ENCODE results near the gene CUX1. TPM values are rescaled to one million over a fixed set of nuclear protein-coding genes. Genes with fewer than 3 reads are reported as not detected.

Gene CUX1
- total RNA-seq, 1 experiment from 2014 or later: 39.6 TPM

DNA sequence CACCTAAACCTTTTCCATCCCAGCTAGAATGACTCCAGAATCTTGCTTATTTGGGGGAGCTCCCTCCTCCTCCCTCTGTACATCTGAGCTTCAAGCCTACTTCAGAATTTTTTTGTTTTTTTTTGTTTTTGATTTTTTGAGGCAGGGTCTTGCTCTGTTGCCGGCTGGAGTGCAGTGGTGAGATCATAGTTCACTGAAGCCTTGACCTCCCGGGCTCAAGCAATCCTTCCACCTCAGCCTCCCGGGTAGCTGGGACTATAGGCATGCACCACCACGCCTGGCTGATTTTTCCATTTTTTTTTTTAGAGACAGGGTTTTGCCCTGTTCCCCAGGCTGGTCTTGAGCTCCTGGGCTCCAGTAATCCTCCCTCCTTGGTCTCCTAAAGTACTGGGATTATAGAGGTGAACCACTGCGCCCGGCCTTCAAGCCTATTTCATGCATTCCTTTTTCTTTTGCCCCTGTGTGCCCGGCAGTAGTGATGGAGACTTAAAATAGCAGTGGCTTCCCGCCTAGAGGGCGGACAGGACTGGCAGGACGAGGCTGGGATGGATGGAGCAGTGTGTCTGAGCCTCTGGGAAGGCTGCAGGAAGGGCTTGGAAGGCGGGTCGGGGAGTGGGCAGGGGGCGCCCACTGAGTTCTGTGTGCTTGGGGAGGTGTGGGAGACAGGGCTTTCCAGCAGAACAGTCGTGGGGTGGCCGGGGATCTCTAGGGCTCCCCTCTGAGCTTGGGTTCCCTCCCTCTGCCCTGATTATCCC, 8.8 kb downstream of the CUX1 start:
- Histone ChIP-seq H3K4me3 (ENCODE audit: low read length) (no peak overlapping the region), H3K27ac (ENCODE audit: low read length) (no peak overlapping the region), H3K4me1 (ENCODE audit: insufficient read depth, low read length) (no peaks in the 10 kb centered on the region), H3K9ac (ENCODE audit: low read length) (no peak overlapping the region), H3K79me2 (ENCODE audit: low read length) (peaks cover 100% of the 10 kb centered on the region), H3K4me2 (ENCODE audit: low read length) (no peak overlapping the region), H3F3A (ENCODE audit: low read length, unreplicated experiment) (no peaks in the 10 kb centered on the region), H4K20me1 (ENCODE audit: low read length) (0 out of 2 replicates have a peak, but pooled peaks cover 5% of the 10 kb centered on the region), H2AFZ (ENCODE audit: low read length) (no peak overlapping the region), H3K36me3 (ENCODE audit: low read depth, low read length) (no peaks in the 10 kb centered on the region; the same call in 1 of the 2 replicates), H3K9me2 (replicated peaks; ENCODE audit: low read length) (no peaks in the 10 kb centered on the region), H3K9me3 (ENCODE audit: low read length) (no peaks in the 10 kb centered on the region), H3K27me3 (ENCODE audit: low read length) (no peaks in the 10 kb centered on the region)
- TF ChIP-seq, protein P1, sequence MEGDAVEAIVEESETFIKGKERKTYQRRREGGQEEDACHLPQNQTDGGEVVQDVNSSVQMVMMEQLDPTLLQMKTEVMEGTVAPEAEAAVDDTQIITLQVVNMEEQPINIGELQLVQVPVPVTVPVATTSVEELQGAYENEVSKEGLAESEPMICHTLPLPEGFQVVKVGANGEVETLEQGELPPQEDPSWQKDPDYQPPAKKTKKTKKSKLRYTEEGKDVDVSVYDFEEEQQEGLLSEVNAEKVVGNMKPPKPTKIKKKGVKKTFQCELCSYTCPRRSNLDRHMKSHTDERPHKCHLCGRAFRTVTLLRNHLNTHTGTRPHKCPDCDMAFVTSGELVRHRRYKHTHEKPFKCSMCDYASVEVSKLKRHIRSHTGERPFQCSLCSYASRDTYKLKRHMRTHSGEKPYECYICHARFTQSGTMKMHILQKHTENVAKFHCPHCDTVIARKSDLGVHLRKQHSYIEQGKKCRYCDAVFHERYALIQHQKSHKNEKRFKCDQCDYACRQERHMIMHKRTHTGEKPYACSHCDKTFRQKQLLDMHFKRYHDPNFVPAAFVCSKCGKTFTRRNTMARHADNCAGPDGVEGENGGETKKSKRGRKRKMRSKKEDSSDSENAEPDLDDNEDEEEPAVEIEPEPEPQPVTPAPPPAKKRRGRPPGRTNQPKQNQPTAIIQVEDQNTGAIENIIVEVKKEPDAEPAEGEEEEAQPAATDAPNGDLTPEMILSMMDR (conservative IDR thresholded peaks at IDR 0.05; ENCODE audit: low read depth, low read length): no peak
- TF ChIP-seq EZH2 (IDR thresholded peaks at IDR 0.05; ENCODE audit: low read length, unreplicated experiment) (no peak), EZH2phosphoT487 (IDR thresholded peaks at IDR 0.05; ENCODE audit: borderline replicate concordance, low read length) (no peak)
- ChIA-PET CTCF (no interaction called here), POLR2A (ENCODE audit: unreplicated experiment) (no interaction called here)
- no TSS peak for BruUV-seq (replicated peaks)
- DNase-seq (no peak), ATAC-seq (no peak)
- intact Hi-C loops (cut with micrococcal nuclease): no loop called here

GRCh38 chr7:101828301-101829020, 11.0 kb downstream of the CUX1 start:
- DNase-seq (no peak), ATAC-seq (no peak)
- ChIA-PET CTCF (interaction anchor here (0.7 kb wide), 1 partner anchor 21 kb away, joined by 3 read pairs; no protein-coding TSS in a partner anchor), POLR2A (ENCODE audit: unreplicated experiment) (no interaction called here)
- H3K4me1 ChIP-seq (ENCODE audit: insufficient read depth, low read length): no peaks in the 10 kb centered on the region
- H2AFZ ChIP-seq (ENCODE audit: low read length): no peak overlapping the region
- H3K27me3 ChIP-seq (ENCODE audit: low read length): no peaks in the 10 kb centered on the region
- H3K36me3 ChIP-seq (ENCODE audit: low read depth, low read length): no peaks in the 10 kb centered on the region
- no peaks in the 10 kb centered on the region for H3K9me2 ChIP-seq (replicated peaks; ENCODE audit: low read length)
- H3K27ac ChIP-seq (ENCODE audit: low read length): no peak overlapping the region
- no peaks in the 10 kb centered on the region for H3F3A ChIP-seq (ENCODE audit: low read length, unreplicated experiment)
- intact Hi-C loops (cut with micrococcal nuclease): no loop called here
- H3K4me3 ChIP-seq (ENCODE audit: low read length): no peak overlapping the region
- TF ChIP-seq, protein P1 (conservative IDR thresholded peaks at IDR 0.05; ENCODE audit: low read depth, low read length): no peak
- no peak for TF ChIP-seq EZH2phosphoT487 (IDR thresholded peaks at IDR 0.05; ENCODE audit: borderline replicate concordance, low read length)
- TF ChIP-seq EZH2 (IDR thresholded peaks at IDR 0.05; ENCODE audit: low read length, unreplicated experiment): no peak
- H4K20me1 ChIP-seq (ENCODE audit: low read length): 0 out of 2 replicates have a peak, but pooled peaks cover 8% of the 10 kb centered on the region
- no peak overlapping the region for H3K4me2 ChIP-seq (ENCODE audit: low read length)
- BruUV-seq (replicated peaks): no TSS peak
- H3K79me2 ChIP-seq (ENCODE audit: low read length): peaks cover 98% of the 10 kb centered on the region
- no peak overlapping the region for H3K9ac ChIP-seq (ENCODE audit: low read length)
- H3K9me3 ChIP-seq (ENCODE audit: low read length): no peaks in the 10 kb centered on the region
